GM10248 (cell line): ENCODE measurements around the gene NFIB.

Experiments
- CTCF ChIA-PET: fragments of 300-600 bp; sonication (Branson Sonifier 250); formaldehyde crosslinking; extraction: SDS; loops from one replicate; lab custom pipeline; 2021; ENCODE audit warnings: antibody characterized with exemption; lab: Yijun Ruan, JAX
- POLR2A ChIA-PET: fragments of 350-650 bp; sonication (Branson Sonifier 250); formaldehyde crosslinking; extraction: SDS; loops from one replicate; lab custom pipeline; 2020; ENCODE audit warnings: antibody characterized with exemption; lab: Yijun Ruan, JAX
- DNase-seq: peaks from one replicate; pipeline ENCODE4 v3.0.0; 2012; ENCODE audit errors: extremely low spot score
- CTCF ChIP-seq: IDR thresholded peaks from 2 replicates; pipeline ENCODE4 v1.5.1; 2012; ENCODE audit warnings: mild to moderate bottlenecking, low read depth; ENCODE audit errors: extremely low read depth, missing control alignments, control extremely low read depth

NFIB gene

GRCh38 chr9:14104496-14104895 is 209.4 kb downstream of the NFIB start:
- DNase-seq, result no peak
- CTCF ChIA-PET, result no interaction called here
- no peak for TF ChIP-seq CTCF
- POLR2A ChIA-PET, result no interaction called here

GRCh38 chr9:14103115-14103514 is 210.8 kb downstream of the NFIB start:
- CTCF ChIA-PET, result interaction anchor here (1.0 to 1.9 kb wide), 2 partner anchors 9 to 12 kb away, joined by 4 to 5 read pairs; no protein-coding TSS in a partner anchor
- no peak for TF ChIP-seq CTCF
- POLR2A ChIA-PET, result no interaction called here
- DNase-seq, result no peak

- TF ChIP-seq CTCF, result no peak
- DNase-seq, result no peak
- ChIA-PET POLR2A (no interaction called here), CTCF (interaction anchor here (1.4 kb wide), 1 partner anchor 9 kb away, joined by 3 read pairs; no protein-coding TSS in a partner anchor)
Measured at GRCh38 chr9:14099737-14100136, 214.2 kb downstream of the NFIB start.

- no peak for TF ChIP-seq CTCF
- ChIA-PET CTCF (interaction anchor here (1.2 to 1.4 kb wide), 2 partner anchors 10 to 29 kb away, joined by 3 read pairs; no protein-coding TSS in a partner anchor), POLR2A (no interaction called here)
- DNase-seq, result no peak
Measured at GRCh38 chr9:14098486-14099180, 215.3 kb downstream of the NFIB start.

- ChIA-PET POLR2A (no interaction called here), CTCF (interaction anchor here (1.2 kb wide), 1 partner anchor 29 kb away, joined by 3 read pairs; no protein-coding TSS in a partner anchor)
- no peak for DNase-seq
- no peak for TF ChIP-seq CTCF
Measured at GRCh38 chr9:14097666-14098415, 216.1 kb downstream of the NFIB start.

- no peak for DNase-seq
- ChIA-PET POLR2A (no interaction called here), CTCF (no interaction called here)
- TF ChIP-seq CTCF, result no peak
Measured at GRCh38 chr9:14097215-14097614, 216.7 kb downstream of the NFIB start.
